Cerebellar cortex (tissue), 1 donor: Measurements from ENCODE around the gene TMC7.

Source experiments
- DNase-seq: peaks from one replicate; pipeline ENCODE4 v3.0.0-alpha.2; 2015; ENCODE audit warnings: low spot score

The TMC7 gene

GRCh38 chr16:19029980-19030379, 46.2 kb downstream of the TMC7 start:
- DNase-seq = peak; percentile 53

- DNase-seq = no peak
Measured at GRCh38 chr16:19031738-19032137, 48.0 kb downstream of the TMC7 start.

GRCh38 chr16:19033761-19034160, 50.0 kb downstream of the TMC7 start:
- DNase-seq = peak; percentile 96

- DNase-seq = no peak
Measured at GRCh38 chr16:19040400-19040799, 56.7 kb downstream of the TMC7 start.

GRCh38 chr16:19044769-19045168, 61.0 kb downstream of the TMC7 start:
- DNase-seq = no peak

GRCh38 chr16:19046062-19046461, 62.3 kb downstream of the TMC7 start:
- DNase-seq = no peak

GRCh38 chr16:19062706-19063105, 79.0 kb downstream of the TMC7 start:
- DNase-seq = no peak

- DNase-seq = no peak
Measured at GRCh38 chr16:19066988-19067348, 83.2 kb downstream of the TMC7 start.

GRCh38 chr16:19067349-19068236, 83.9 kb downstream of the TMC7 start, which contains the start of gene COQ7:
COQ7 (plus strand) TSS chr16:19067614; CDS start chr16:19067665, 51 bp downstream.
- peak; percentile 99 for DNase-seq

- no peak for DNase-seq
Measured at GRCh38 chr16:19068237-19068815, 84.6 kb downstream of the TMC7 start.

- peak; percentile 64 for DNase-seq
Measured at GRCh38 chr16:19071811-19072777, 88.4 kb downstream of the TMC7 start.

GRCh38 chr16:19073344-19073743, 89.6 kb downstream of the TMC7 start:
- DNase-seq = no peak

- no peak for DNase-seq
Measured at GRCh38 chr16:19073863-19074262, 90.1 kb downstream of the TMC7 start.

GRCh38 chr16:19075511-19075910, 91.8 kb downstream of the TMC7 start:
- no peak for DNase-seq

GRCh38 chr16:19077879-19078278, 94.1 kb downstream of the TMC7 start:
- DNase-seq = no peak

- DNase-seq = no peak
Measured at GRCh38 chr16:19083670-19084069, 99.9 kb downstream of the TMC7 start.

GRCh38 chr16:19084139-19084538, 100.4 kb downstream of the TMC7 start:
- no peak for DNase-seq

- DNase-seq = no peak
Measured at GRCh38 chr16:19084879-19085278, 101.1 kb downstream of the TMC7 start.

- no peak for DNase-seq
Measured at GRCh38 chr16:19085679-19086200, 102.0 kb downstream of the TMC7 start.

GRCh38 chr16:19086322-19087199, 102.8 kb downstream of the TMC7 start:
- DNase-seq = peak; percentile 71

- DNase-seq = no peak
Measured at GRCh38 chr16:19088341-19088916, 104.7 kb downstream of the TMC7 start.
